EL (cell line): ENCODE measurements around the gene MCHR2.

ENCODE experiments used
- DNase-seq: peaks from one replicate; pipeline ENCODE4 v3.0.0-alpha.2; 2016

The MCHR2 gene

DNA sequence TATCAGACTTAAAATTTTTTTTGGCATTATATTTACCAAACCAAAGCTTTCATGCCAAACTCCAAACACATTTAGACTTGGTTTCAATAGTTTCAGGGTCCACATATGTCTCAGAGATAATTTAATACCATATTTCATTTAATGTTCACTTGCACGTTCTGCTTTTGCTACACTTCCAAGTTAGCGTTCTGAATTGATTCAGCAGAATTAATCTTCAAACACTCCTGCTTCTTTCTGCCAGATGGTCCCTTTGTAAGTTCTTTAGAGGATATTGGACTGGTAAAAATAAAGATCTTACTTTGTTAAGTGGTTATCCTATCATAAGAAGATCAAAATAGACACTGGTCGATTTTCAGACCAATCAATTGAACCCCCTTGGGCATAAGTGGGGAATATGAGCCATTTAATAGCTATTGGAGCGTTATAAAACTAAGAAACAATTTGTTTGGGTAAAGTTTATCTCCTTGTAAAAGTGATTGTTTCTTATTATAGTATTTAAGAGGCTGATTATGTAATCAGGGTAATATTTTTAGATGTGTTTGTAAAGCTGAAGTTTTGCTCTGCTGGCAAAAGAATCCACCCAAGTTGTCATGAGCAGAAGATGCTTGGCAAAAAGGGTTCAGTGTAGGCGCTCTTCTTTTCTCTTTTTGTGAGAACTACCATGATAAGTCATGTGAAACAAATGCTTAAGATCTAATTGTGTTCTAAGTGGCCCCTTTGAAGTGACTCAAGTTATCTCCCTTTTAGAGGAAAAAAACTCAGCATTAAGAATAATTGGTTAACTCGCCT, 92.2 kb downstream of the MCHR2 start:
- no peak for DNase-seq

- DNase-seq: no peak
These were observed 99.2 kb downstream of the MCHR2 start for GRCh38 chr6:99894815-99895214.

DNA sequence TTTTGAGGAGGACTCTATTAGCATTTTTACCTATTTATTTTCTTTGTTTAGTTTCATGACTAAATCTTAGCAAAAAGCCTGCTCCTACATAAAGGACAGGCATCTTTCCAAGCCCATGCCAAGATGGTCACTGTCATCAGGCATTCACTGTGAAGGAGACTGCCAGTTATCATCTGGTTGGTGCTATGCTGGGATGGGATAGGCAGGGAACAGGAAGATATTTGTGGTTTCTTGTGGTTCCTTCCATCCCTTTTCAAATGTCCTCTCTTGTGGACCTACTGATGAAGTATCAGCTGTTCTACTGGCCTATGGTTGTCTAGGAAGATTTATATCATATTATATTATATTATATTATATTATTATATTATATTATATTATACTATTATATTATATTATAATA, 107.0 kb downstream of the MCHR2 start:
- no peak for DNase-seq

DNA sequence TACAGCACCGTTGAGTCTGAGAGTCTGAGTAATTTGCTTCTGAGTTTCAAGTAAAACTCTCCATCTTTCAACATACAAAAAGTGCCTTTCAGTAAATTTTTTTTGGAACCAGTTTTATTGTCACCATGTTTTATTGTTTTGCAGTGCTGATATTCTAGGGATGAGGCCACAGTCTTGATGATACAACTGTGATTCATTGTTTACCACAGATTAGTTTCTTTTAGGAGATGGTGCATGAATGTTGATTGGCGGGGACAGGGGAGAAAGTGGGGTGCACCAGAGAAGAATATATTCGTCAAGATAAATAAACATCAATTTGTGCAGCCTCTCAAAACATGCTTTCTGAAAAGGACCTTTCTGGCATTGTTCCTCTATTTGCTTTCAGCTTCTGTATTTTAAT, 109.0 kb downstream of the MCHR2 start:
- DNase-seq: no peak

DNA sequence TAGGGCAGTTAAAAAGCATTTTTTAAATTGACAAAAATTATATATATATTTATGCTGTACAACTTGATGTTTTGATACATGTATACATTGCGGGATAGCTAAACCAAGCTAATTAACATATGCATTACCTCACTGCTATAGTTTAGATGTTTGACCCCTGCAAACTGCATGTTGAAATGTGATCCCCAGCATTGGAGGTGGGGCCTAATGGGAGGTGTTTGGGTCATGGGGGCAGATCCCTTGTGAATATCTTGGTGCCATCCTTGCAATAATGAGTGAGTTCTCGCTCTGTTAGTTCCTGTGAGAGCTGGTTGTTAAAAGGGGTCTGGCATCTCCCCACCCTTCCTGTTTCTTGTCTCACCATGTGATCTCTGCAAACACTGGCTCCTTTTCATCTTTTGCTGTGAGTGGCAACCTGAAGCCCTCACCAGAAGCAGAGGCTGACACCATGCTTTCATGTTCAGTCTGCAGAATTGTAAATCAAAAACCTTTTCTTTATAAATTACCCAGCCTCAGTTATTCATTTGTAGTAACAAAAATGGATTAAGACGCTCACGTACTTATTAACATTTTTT, 111.8 kb downstream of the MCHR2 start:
- no peak for DNase-seq

DNA sequence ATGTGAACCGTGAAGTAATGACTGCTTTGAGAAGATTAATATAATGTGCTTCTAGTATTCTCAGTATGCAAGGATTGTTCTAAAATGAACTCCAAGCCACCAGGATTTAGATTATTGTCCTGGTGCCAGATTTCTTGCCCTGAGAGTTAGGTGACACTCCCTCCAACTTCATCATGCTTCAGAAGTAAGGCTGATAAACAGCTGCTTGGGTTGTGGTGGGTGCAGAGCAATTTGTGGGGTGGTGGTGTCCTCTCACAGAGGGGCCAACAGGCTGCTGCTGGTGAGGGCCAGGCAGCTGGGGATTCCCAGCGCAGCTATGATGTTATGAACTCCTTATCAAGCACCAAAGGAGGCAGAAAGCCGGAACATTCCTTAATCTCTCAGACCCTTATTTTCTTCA, 114.6 kb downstream of the MCHR2 start:
- DNase-seq: no peak

GRCh38 chr6:99875068-99875467, 119.0 kb downstream of the MCHR2 start:
- DNase-seq: no peak

- DNase-seq: no peak
These were observed 120.9 kb downstream of the MCHR2 start for GRCh38 chr6:99873084-99873483.

DNA sequence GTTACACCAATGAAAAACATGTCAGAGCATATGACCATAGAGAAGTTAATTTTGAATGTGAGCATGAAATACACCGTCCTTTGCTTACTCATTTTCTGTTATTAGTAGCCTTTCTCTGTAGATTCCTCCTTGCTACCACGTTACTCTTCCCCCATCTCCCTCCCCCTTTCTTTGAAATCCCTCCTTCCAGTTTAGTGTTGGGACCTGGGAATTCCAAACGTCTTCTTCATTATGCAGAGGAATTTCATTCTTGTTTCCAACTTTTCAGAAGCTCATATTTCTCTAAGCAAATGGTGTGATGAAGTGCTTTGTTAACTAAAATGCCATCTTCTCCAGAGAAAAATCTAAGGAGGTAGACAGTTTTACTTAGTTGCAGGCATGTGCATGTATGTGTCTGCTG, 122.4 kb downstream of the MCHR2 start:
- DNase-seq: no peak
